GM12878 (cell line): ENCODE results near the gene OPRM1.

Source experiments
- ASH2L ChIP-seq: fragments of 300-600, 200-600 bp; sonication (generic); IDR thresholded peaks from 2 replicates; pipeline ENCODE4 v1.6.1; 2017; ENCODE audit warnings: low read depth, mild to moderate bottlenecking, borderline replicate concordance
- EP300 ChIP-seq, 2 experiments: fragments of 150-350 bp in 1 of 2; IDR thresholded peaks; 2 replicates each; pipeline ENCODE4 v1.6.1; 2011 to 2012; ENCODE audit warnings: low read depth in 2 of 2, low read length in 2 of 2, borderline replicate concordance in 1 of 2, improper control_type of control experiment in 1 of 2, inconsistent platforms in 1 of 2; ENCODE audit not compliant: control insufficient read depth in 1 of 2
- FOXM1 ChIP-seq: IDR thresholded peaks from 2 replicates; pipeline ENCODE4 v1.6.1; 2012; ENCODE audit warnings: low read depth, mild to moderate bottlenecking, inconsistent platforms, low read length, moderate library complexity
- GABPA ChIP-seq: IDR thresholded peaks from 2 replicates; pipeline ENCODE4 v1.6.1; 2014; ENCODE audit warnings: antibody characterized with exemption, low read depth, mild to moderate bottlenecking, inconsistent platforms
- JUND ChIP-seq: IDR thresholded peaks from 2 replicates; pipeline ENCODE4 v1.6.1; 2012; ENCODE audit warnings: low read depth, mild to moderate bottlenecking, low read length, improper control_type of control experiment, moderate library complexity
- NFIC ChIP-seq: IDR thresholded peaks from 2 replicates; pipeline ENCODE4 v1.6.1; 2012; ENCODE audit warnings: low read depth, mild to moderate bottlenecking, inconsistent platforms, low read length, moderate library complexity
- POLR2A ChIP-seq: IDR thresholded peaks from 2 replicates; pipeline ENCODE4 v1.6.1; 2011; ENCODE audit warnings: low read depth, mild to moderate bottlenecking, low read length
- RELA ChIP-seq: fragments of 450-650 bp; IDR thresholded peaks from 2 replicates; pipeline ENCODE4 v1.8.0; 2014; ENCODE audit warnings: borderline replicate concordance; ENCODE audit not compliant: partially characterized antibody
- SMC3 ChIP-seq: IDR thresholded peaks from 2 replicates; pipeline ENCODE4 v1.6.1; 2011; ENCODE audit warnings: low read length, improper control_type of control experiment, borderline replicate concordance
- SRF ChIP-seq, 2 experiments: IDR thresholded peaks; 2 replicates each; pipeline ENCODE4 v1.6.1; 2011; ENCODE audit warnings: low read depth in 2 of 2, low read length in 2 of 2, mild to moderate bottlenecking in 1 of 2, moderate library complexity in 1 of 2
- TF ChIP-seq, protein P1 (sequence below), 3 experiments: IDR thresholded peaks in 2 of 3; conservative IDR thresholded peaks in 1 of 3; 2 replicates each; pipeline ENCODE4 v1.5.1; 2011; ENCODE audit warnings: low read depth in 3 of 3, low read length in 3 of 3, mild to moderate bottlenecking in 3 of 3, control low read depth in 2 of 3, moderate library complexity in 2 of 3, inconsistent platforms in 1 of 3, mixed read lengths in 1 of 3; ENCODE audit not compliant: control insufficient read depth in 2 of 3, insufficient read depth in 1 of 3; ENCODE audit errors: extremely low read depth in 1 of 3
- TF ChIP-seq, protein P2 (sequence below): fragments of 450-650 bp; IDR thresholded peaks from 2 replicates; pipeline ENCODE4 v1.6.1; 2017; ENCODE audit warnings: borderline replicate concordance
- TF ChIP-seq, protein P3 (sequence below): IDR thresholded peaks from 2 replicates; pipeline ENCODE4 v1.6.1; 2012; ENCODE audit warnings: mild to moderate bottlenecking, low read depth, low read length

DNA sequence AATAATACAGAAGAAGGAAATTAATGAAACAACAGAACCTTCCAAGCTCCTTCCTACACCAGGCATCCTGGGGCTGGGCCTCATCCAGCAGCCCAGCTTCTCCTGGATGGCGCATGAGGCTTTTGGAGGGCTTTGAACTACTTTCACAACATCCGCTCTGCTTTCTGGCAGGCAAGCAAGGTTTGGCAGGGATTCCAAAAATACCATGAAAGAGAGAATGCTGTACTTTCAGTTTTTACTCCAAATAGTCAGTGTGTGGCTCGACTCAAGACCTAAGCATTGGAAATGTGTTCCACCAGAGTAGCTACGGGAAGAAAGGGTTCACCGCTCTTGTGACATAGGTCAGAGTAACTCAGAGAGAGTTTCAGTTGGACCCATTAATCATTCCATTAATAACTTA, 125.4 kb downstream of the OPRM1 start:
- TF ChIP-seq JUND (no peak), RELA (no peak), SMC3 (no peak), POLR2A (no peak), EP300 (IDR thresholded peaks at IDR 0.05; ENCODE audit: borderline replicate concordance in 1 of 2, control insufficient read depth in 1 of 2, low read depth in 2 of 2, low read length in 2 of 2) (no peak), NFIC (no peak), SRF (IDR thresholded peaks at IDR 0.05; ENCODE audit: low read depth in 2 of 2, low read length in 2 of 2) (no peak), FOXM1 (no peak), ASH2L (no peak), GABPA (no peak)
- TF ChIP-seq, protein P1, sequence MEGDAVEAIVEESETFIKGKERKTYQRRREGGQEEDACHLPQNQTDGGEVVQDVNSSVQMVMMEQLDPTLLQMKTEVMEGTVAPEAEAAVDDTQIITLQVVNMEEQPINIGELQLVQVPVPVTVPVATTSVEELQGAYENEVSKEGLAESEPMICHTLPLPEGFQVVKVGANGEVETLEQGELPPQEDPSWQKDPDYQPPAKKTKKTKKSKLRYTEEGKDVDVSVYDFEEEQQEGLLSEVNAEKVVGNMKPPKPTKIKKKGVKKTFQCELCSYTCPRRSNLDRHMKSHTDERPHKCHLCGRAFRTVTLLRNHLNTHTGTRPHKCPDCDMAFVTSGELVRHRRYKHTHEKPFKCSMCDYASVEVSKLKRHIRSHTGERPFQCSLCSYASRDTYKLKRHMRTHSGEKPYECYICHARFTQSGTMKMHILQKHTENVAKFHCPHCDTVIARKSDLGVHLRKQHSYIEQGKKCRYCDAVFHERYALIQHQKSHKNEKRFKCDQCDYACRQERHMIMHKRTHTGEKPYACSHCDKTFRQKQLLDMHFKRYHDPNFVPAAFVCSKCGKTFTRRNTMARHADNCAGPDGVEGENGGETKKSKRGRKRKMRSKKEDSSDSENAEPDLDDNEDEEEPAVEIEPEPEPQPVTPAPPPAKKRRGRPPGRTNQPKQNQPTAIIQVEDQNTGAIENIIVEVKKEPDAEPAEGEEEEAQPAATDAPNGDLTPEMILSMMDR (IDR thresholded peaks at IDR 0.05 in 2 of 3, conservative IDR thresholded peaks at IDR 0.05 in 1 of 3; ENCODE audit: control insufficient read depth in 2 of 3, extremely low read depth in 1 of 3, insufficient read depth in 1 of 3, low read depth in 3 of 3, low read length in 3 of 3), result no peak
- TF ChIP-seq, protein P2, sequence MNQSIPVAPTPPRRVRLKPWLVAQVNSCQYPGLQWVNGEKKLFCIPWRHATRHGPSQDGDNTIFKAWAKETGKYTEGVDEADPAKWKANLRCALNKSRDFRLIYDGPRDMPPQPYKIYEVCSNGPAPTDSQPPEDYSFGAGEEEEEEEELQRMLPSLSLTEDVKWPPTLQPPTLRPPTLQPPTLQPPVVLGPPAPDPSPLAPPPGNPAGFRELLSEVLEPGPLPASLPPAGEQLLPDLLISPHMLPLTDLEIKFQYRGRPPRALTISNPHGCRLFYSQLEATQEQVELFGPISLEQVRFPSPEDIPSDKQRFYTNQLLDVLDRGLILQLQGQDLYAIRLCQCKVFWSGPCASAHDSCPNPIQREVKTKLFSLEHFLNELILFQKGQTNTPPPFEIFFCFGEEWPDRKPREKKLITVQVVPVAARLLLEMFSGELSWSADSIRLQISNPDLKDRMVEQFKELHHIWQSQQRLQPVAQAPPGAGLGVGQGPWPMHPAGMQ, result no peak
- TF ChIP-seq, protein P3, sequence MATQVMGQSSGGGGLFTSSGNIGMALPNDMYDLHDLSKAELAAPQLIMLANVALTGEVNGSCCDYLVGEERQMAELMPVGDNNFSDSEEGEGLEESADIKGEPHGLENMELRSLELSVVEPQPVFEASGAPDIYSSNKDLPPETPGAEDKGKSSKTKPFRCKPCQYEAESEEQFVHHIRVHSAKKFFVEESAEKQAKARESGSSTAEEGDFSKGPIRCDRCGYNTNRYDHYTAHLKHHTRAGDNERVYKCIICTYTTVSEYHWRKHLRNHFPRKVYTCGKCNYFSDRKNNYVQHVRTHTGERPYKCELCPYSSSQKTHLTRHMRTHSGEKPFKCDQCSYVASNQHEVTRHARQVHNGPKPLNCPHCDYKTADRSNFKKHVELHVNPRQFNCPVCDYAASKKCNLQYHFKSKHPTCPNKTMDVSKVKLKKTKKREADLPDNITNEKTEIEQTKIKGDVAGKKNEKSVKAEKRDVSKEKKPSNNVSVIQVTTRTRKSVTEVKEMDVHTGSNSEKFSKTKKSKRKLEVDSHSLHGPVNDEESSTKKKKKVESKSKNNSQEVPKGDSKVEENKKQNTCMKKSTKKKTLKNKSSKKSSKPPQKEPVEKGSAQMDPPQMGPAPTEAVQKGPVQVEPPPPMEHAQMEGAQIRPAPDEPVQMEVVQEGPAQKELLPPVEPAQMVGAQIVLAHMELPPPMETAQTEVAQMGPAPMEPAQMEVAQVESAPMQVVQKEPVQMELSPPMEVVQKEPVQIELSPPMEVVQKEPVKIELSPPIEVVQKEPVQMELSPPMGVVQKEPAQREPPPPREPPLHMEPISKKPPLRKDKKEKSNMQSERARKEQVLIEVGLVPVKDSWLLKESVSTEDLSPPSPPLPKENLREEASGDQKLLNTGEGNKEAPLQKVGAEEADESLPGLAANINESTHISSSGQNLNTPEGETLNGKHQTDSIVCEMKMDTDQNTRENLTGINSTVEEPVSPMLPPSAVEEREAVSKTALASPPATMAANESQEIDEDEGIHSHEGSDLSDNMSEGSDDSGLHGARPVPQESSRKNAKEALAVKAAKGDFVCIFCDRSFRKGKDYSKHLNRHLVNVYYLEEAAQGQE, result no peak
